Fibroblast of lung (primary cell): ENCODE measurements around the gene CLCA4. TPM values are rescaled to one million over a fixed set of nuclear protein-coding genes. Genes with fewer than 3 reads are reported as not detected.
"Not testable (repeated sequence)": the region's sequence is repeated elsewhere in the genome, so short reads cannot be mapped to it uniquely, and the experiment has no call there.

ENCODE experiments used
- DNase-seq, 2 donors: peaks; one replicate each; pipeline versions ENCODE4 v3.0.0 to v3.0.0-alpha.2; 2010; ENCODE audit warnings: low read depth in 2 of 2
- H2AFZ ChIP-seq: 2 replicates; pipeline ENCODE4 v1.5.1; 2012; ENCODE audit warnings: low read length, control low read depth, inconsistent platforms
- H3K27ac ChIP-seq: 2 replicates; pipeline ENCODE4 v1.5.1; 2011; ENCODE audit warnings: low read length, control low read depth; ENCODE audit not compliant: insufficient read depth
- H3K27me3 ChIP-seq: 2 replicates; pipeline ENCODE4 v1.5.1; 2011; ENCODE audit warnings: mild to moderate bottlenecking, low read length; ENCODE audit not compliant: control insufficient read depth, insufficient read depth
- H3K36me3 ChIP-seq: 2 replicates; pipeline ENCODE4 v1.5.1; 2011; ENCODE audit warnings: low read length; ENCODE audit not compliant: control insufficient read depth, insufficient read depth
- H3K4me1 ChIP-seq: 2 replicates; pipeline ENCODE4 v1.5.1; 2011; ENCODE audit warnings: low read length; ENCODE audit not compliant: control insufficient read depth, insufficient read depth; ENCODE audit errors: extremely low read depth
- H3K4me2 ChIP-seq: 2 replicates; pipeline ENCODE4 v1.5.1; 2011; ENCODE audit warnings: low read length, control low read depth; ENCODE audit not compliant: insufficient read depth; ENCODE audit errors: extremely low read depth
- H3K4me3 ChIP-seq, 4 experiments: fragments of 200-600 bp in 1 of 4; sonication (generic) in 1 of 4; replicated peaks in 1 of 4; 2 replicates each; pipeline ENCODE4 v1.5.1; 2011 to 2016; ENCODE audit warnings: low read length in 4 of 4, low read depth in 3 of 4, mild to moderate bottlenecking in 3 of 4, control low read depth in 2 of 4, inconsistent platforms in 1 of 4, mixed read lengths in 1 of 4; ENCODE audit not compliant: insufficient read depth in 1 of 4; ENCODE audit errors: control extremely low read depth in 1 of 4
- H3K79me2 ChIP-seq: 2 replicates; pipeline ENCODE4 v1.5.1; 2012; ENCODE audit warnings: mild to moderate bottlenecking, low read length, inconsistent platforms; ENCODE audit not compliant: control insufficient read depth, insufficient read depth
- H3K9ac ChIP-seq: 2 replicates; pipeline ENCODE4 v1.5.1; 2011; ENCODE audit warnings: mild to moderate bottlenecking, low read length, control low read depth; ENCODE audit not compliant: insufficient read depth
- H3K9me3 ChIP-seq: 2 replicates; pipeline ENCODE4 v1.5.1; 2012; ENCODE audit warnings: low read depth, low read length; ENCODE audit not compliant: control insufficient read depth, insufficient read depth
- H4K20me1 ChIP-seq: 2 replicates; pipeline ENCODE4 v1.5.1; 2011; ENCODE audit warnings: low read length; ENCODE audit not compliant: control insufficient read depth, insufficient read depth; ENCODE audit errors: extremely low read depth
- CTCF ChIP-seq, 2 donors: IDR thresholded peaks in 1 of 2; conservative IDR thresholded peaks in 1 of 2; 1 replicate in 1 of 2; 2 replicates in 1 of 2; pipeline ENCODE4 v1.5.1; 2011 to 2012; ENCODE audit warnings: low read length in 2 of 2, control low read depth in 1 of 2, inconsistent platforms in 1 of 2, low read depth in 1 of 2, mild to moderate bottlenecking in 1 of 2
- EZH2 ChIP-seq: IDR thresholded peaks from 2 replicates; pipeline ENCODE4 v1.5.1; 2012; ENCODE audit warnings: low read length, control low read depth, mild to moderate bottlenecking; ENCODE audit errors: missing control alignments
- polyA plus RNA-seq, 2 donors: library from polyadenylated mRNA; depleted of rRNA in 1 of 2; stranded (reverse) in 1 of 2; unstranded in 1 of 2; fragments of >200 nt; gene quantifications; 2 replicates each; pipeline ENCODE4 v1.2.1, GENCODE V29; 2011 to 2012; ENCODE audit warnings: missing spikeins in 1 of 2
- total RNA-seq: library from RNA; depleted of rRNA; stranded (reverse); fragments of >200 nt; gene quantifications from 2 replicates; pipeline ENCODE4 v1.2.1, GENCODE V29; 2014

Gene CLCA4
- total and polyA plus RNA-seq, 2 donors (not counting 1 experiment from before 2014, with no cell fraction given): not detected

DNA sequence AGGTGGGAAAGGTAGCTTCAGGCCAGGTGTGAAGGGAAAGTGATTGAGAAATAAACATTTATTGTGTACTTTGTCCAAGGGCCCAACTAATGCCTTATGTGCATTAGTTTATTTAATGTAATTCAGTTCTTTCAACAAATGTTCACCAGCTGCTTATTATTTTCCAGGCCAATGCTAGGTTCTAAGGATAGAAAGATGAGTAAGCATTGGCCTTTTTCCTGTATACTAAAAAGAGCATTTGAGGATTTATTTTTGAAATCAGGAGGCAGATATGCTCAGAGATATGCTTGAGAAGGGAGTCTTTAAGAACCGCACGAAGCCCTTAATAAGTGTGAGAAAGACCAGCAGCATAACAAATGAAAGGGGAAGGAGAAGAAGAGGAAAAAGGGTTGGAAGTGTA is 46.2 kb upstream of the CLCA4 start:
- DNase-seq: peak in 1 of 2 donors; percentile 21
- H3K9ac ChIP-seq: no peak overlapping the region
- H4K20me1 ChIP-seq: no peaks in the 10 kb centered on the region
- no peaks in the 10 kb centered on the region for H3K79me2 ChIP-seq
- H3K27ac ChIP-seq: no peak overlapping the region
- H3K9me3 ChIP-seq: no peaks in the 10 kb centered on the region
- no peaks in the 10 kb centered on the region for H3K36me3 ChIP-seq
- TF ChIP-seq EZH2 (no peak), CTCF (conservative IDR thresholded peaks at IDR 0.05 in 1 of 2, IDR thresholded peaks at IDR 0.05 in 1 of 2; ENCODE audit: low read depth in 1 of 2, low read length in 2 of 2) (no peak)
- peaks cover 2% of the 10 kb centered on the region for H3K27me3 ChIP-seq
- no peaks in the 10 kb centered on the region for H3K4me1 ChIP-seq
- no peak overlapping the region for H3K4me3 ChIP-seq
- no peak overlapping the region for H3K4me2 ChIP-seq
- no peak overlapping the region for H2AFZ ChIP-seq

DNA sequence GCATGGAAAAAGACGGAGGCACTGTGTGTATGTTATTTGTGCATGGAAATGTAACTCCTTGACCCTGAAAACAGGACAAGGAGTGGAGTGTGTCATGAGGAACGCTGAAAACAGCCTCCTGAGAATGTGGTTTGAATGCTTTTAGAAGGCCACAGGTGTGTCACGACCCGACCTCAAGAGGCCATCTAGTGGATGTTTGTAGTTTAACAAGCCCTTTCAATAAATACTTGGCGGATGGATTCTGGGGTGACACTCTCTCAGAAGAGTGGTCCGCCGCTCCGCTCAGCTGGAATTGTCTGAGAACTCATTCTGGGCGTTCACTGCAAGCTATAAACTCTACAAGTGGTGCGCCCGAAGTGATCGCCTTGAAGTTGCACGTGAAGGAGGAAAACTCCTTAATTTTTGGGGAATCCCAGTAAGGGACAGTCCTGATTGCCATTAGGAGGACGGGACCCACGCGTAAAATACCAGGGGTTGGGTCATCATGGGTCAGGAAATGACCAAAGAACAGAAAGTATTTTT is 44.7 kb upstream of the CLCA4 start:
- peak in 1 of 2 donors; percentile 20 for TF ChIP-seq CTCF (conservative IDR thresholded peaks at IDR 0.05 in 1 of 2, IDR thresholded peaks at IDR 0.05 in 1 of 2; ENCODE audit: low read depth in 1 of 2, low read length in 2 of 2)
- not testable (repeated sequence) for H3K4me1 ChIP-seq, H3K27me3 ChIP-seq, H4K20me1 ChIP-seq, H3K36me3 ChIP-seq, H3K9me3 ChIP-seq, H3K27ac ChIP-seq, H3K79me2 ChIP-seq, H2AFZ ChIP-seq, H3K4me2 ChIP-seq, H3K9ac ChIP-seq
- H3K4me3 ChIP-seq: peak overlapping the region in 1 of 4 experiments; percentile 14
- peak; percentile 17 to 19 for DNase-seq

GRCh38 chr1:86502721-86503405 is 44.0 kb upstream of the CLCA4 start:
- no peaks in the 10 kb centered on the region for H3K36me3 ChIP-seq
- TF ChIP-seq CTCF (conservative IDR thresholded peaks at IDR 0.05 in 1 of 2, IDR thresholded peaks at IDR 0.05 in 1 of 2; ENCODE audit: low read depth in 1 of 2, low read length in 2 of 2) (no peak), EZH2 (no peak)
- H3K27me3 ChIP-seq: peaks cover 2% of the 10 kb centered on the region
- H3K4me1 ChIP-seq: no peaks in the 10 kb centered on the region
- DNase-seq: peak in 1 of 2 donors; percentile 41
- no peak overlapping the region for H3K4me2 ChIP-seq
- H3K27ac ChIP-seq: no peak overlapping the region
- no peak overlapping the region for H2AFZ ChIP-seq
- no peak overlapping the region for H3K9ac ChIP-seq
- no peaks in the 10 kb centered on the region for H3K79me2 ChIP-seq
- no peaks in the 10 kb centered on the region for H4K20me1 ChIP-seq
- H3K9me3 ChIP-seq: no peaks in the 10 kb centered on the region
- H3K4me3 ChIP-seq: peak overlapping the region in 1 of 4 experiments; percentile 14
